OCI-LY3 (cell line): ENCODE measurements around the gene ERCC6L.

Experiments used
- EZH2phosphoT487 ChIP-seq: fragments of 200-600 bp; shearing (Covaris generic); IDR thresholded peaks from 2 replicates; pipeline ENCODE4 v1.6.1; 2018; ENCODE audit warnings: antibody characterized with exemption, mixed run types, low read depth
- TF ChIP-seq, protein P1 (sequence below): fragments of 200-600, 300-600 bp; sonication (generic); IDR thresholded peaks from 2 replicates; pipeline ENCODE4 v1.5.1; 2014; ENCODE audit warnings: antibody characterized with exemption, low read length, low read depth

DNA sequence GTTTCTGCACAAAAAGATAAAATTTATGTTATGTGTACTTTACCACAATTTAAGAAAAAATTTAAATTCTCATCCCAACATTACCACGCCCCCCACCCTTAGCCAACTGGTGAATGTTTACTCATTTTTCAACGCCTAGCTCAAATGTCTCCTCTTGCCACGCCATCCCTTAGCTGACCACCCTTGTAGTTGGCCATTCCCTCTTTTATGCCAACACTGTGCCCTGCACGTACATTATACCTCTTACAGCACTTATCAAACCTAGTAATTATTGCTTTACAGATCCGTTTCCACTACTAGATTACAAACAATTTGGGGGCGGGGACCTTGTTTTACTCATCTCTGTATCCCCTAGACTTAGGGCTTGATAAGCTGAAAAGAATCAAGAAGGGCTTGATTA is 644 bp downstream of the ERCC6L start:
- TF ChIP-seq, protein P1, sequence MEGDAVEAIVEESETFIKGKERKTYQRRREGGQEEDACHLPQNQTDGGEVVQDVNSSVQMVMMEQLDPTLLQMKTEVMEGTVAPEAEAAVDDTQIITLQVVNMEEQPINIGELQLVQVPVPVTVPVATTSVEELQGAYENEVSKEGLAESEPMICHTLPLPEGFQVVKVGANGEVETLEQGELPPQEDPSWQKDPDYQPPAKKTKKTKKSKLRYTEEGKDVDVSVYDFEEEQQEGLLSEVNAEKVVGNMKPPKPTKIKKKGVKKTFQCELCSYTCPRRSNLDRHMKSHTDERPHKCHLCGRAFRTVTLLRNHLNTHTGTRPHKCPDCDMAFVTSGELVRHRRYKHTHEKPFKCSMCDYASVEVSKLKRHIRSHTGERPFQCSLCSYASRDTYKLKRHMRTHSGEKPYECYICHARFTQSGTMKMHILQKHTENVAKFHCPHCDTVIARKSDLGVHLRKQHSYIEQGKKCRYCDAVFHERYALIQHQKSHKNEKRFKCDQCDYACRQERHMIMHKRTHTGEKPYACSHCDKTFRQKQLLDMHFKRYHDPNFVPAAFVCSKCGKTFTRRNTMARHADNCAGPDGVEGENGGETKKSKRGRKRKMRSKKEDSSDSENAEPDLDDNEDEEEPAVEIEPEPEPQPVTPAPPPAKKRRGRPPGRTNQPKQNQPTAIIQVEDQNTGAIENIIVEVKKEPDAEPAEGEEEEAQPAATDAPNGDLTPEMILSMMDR, result no peak
- no peak for TF ChIP-seq EZH2phosphoT487
